Calu3 (cell line): ENCODE measurements around the gene SIL1. TPM values are rescaled to one million over a fixed set of nuclear protein-coding genes. Genes with fewer than 3 reads are reported as not detected.

ENCODE experiments used
- BruUV-seq: library from RNA; stranded (reverse); fragments of 400-500 nt; replicated peaks from 2 replicates; lab custom pipeline; 2021; lab: Mats Ljungman, UMichigan
- CTCF ChIA-PET: fragments of 300-600 bp; sonication (Branson Sonifier 250); formaldehyde crosslinking; loops from one replicate; lab custom pipeline; 2022; ENCODE audit warnings: antibody characterized with exemption; lab: Charles Lee
- DNase-seq: peaks from one replicate; pipeline ENCODE4 v3.0.0; 2022
- H3K27ac Mint-ChIP-seq: one replicate; pipeline ENCODE4 v1.8.0; 2022; ENCODE audit warnings: mixed read lengths; ENCODE audit not compliant: unreplicated experiment
- H3K27me3 Mint-ChIP-seq: one replicate; pipeline ENCODE4 v1.8.0; 2022; ENCODE audit warnings: mixed read lengths; ENCODE audit not compliant: unreplicated experiment
- H3K36me3 Mint-ChIP-seq: one replicate; pipeline ENCODE4 v1.8.0; 2022; ENCODE audit warnings: mild to moderate bottlenecking, moderate library complexity, mixed read lengths; ENCODE audit not compliant: insufficient read depth, unreplicated experiment
- H3K4me1 Mint-ChIP-seq: one replicate; pipeline ENCODE4 v1.8.0; 2022; ENCODE audit warnings: mild to moderate bottlenecking, low read depth, mixed read lengths; ENCODE audit not compliant: unreplicated experiment
- H3K4me3 Mint-ChIP-seq: one replicate; pipeline ENCODE4 v1.8.0; 2022; ENCODE audit warnings: mild to moderate bottlenecking, low read depth, moderate library complexity, mixed read lengths; ENCODE audit not compliant: unreplicated experiment
- H3K9me3 Mint-ChIP-seq: one replicate; pipeline ENCODE4 v1.8.0; 2022; ENCODE audit warnings: low read depth, mixed read lengths; ENCODE audit not compliant: unreplicated experiment
- intact Hi-C: fragments of 100-400 bp; cut with micrococcal nuclease; formaldehyde crosslinking; loops from one replicate; pipeline ENCODE4 v1.10.0; 2022; ENCODE audit not compliant: unreplicated experiment
- total RNA-seq: library from RNA; stranded (reverse); gene quantifications from 2 replicates; pipeline ENCODE4 v1.2.3, GENCODE V29; 2022
- TF ChIP-seq, protein P1 (sequence below): fragments of 200-600 bp; IDR thresholded peaks from one replicate; pipeline ENCODE4 v1.8.0; 2022; ENCODE audit warnings: antibody characterized with exemption; ENCODE audit not compliant: unreplicated experiment

The SIL1 gene
- total RNA-seq, 1 experiment from 2014 or later = 45.8 TPM

DNA sequence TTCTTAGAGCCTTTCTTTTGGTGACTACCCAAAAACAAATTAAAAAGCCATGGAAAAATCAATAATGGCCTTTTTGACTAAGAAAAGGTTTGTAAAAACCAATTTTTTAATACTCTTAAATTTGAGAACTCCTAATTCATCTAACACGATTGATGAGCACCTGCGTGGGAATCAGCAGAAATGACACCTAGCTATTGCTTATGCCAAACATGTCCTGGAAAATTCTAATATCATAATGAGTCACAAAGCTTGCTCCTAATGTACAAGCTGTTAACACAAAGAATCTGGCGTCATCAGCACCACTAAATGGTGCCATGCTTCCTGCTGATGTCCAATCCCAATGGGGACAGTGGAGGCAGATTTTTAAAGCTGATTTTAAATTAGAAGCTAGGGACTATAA lies 176.8 kb downstream of the SIL1 start:
- Mint-ChIP-seq H3K4me1 (peaks cover 2% of the 10 kb centered on the region), H3K36me3 (no peaks in the 10 kb centered on the region), H3K27me3 (no peaks in the 10 kb centered on the region), H3K9me3 (no peaks in the 10 kb centered on the region), H3K27ac (no peak overlapping the region), H3K4me3 (no peak overlapping the region)
- intact Hi-C loops = no loop called here
- CTCF ChIA-PET = interaction anchor here (0.6 kb wide), 1 partner anchor 864 kb away, joined by 5 read pairs; no protein-coding TSS in a partner anchor
- no TSS peak for BruUV-seq
- DNase-seq = no peak
- TF ChIP-seq, protein P1, sequence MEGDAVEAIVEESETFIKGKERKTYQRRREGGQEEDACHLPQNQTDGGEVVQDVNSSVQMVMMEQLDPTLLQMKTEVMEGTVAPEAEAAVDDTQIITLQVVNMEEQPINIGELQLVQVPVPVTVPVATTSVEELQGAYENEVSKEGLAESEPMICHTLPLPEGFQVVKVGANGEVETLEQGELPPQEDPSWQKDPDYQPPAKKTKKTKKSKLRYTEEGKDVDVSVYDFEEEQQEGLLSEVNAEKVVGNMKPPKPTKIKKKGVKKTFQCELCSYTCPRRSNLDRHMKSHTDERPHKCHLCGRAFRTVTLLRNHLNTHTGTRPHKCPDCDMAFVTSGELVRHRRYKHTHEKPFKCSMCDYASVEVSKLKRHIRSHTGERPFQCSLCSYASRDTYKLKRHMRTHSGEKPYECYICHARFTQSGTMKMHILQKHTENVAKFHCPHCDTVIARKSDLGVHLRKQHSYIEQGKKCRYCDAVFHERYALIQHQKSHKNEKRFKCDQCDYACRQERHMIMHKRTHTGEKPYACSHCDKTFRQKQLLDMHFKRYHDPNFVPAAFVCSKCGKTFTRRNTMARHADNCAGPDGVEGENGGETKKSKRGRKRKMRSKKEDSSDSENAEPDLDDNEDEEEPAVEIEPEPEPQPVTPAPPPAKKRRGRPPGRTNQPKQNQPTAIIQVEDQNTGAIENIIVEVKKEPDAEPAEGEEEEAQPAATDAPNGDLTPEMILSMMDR = no peak

- Mint-ChIP-seq H3K4me3 (no peak overlapping the region), H3K9me3 (peaks cover 3% of the 10 kb centered on the region), H3K27me3 (no peaks in the 10 kb centered on the region), H3K4me1 (peaks cover 16% of the 10 kb centered on the region), H3K36me3 (no peaks in the 10 kb centered on the region), H3K27ac (no peak overlapping the region)
- CTCF ChIA-PET = interaction anchor here (0.6 kb wide), 1 partner anchor 11 kb away, joined by 3 read pairs; no protein-coding TSS in a partner anchor
- TF ChIP-seq, protein P1 = no peak
- intact Hi-C loops = no loop called here
- no peak for DNase-seq
- BruUV-seq = no TSS peak
Measured at GRCh38 chr5:139019880-139020279, 178.3 kb downstream of the SIL1 start.

- no peak overlapping the region for H3K4me3 Mint-ChIP-seq
- CTCF ChIA-PET = interaction anchor here (0.6 kb wide), 1 partner anchor 12 kb away, joined by 3 read pairs; no protein-coding TSS in a partner anchor
- BruUV-seq = no TSS peak
- no peaks in the 10 kb centered on the region for H3K27me3 Mint-ChIP-seq
- H3K36me3 Mint-ChIP-seq = no peaks in the 10 kb centered on the region
- H3K9me3 Mint-ChIP-seq = peaks cover 3% of the 10 kb centered on the region
- TF ChIP-seq, protein P1 = no peak
- DNase-seq = no peak
- intact Hi-C loops = no loop called here
- peaks cover 22% of the 10 kb centered on the region for H3K4me1 Mint-ChIP-seq
- H3K27ac Mint-ChIP-seq = no peak overlapping the region
Measured at GRCh38 chr5:139019211-139019610, 179.0 kb downstream of the SIL1 start.

DNA sequence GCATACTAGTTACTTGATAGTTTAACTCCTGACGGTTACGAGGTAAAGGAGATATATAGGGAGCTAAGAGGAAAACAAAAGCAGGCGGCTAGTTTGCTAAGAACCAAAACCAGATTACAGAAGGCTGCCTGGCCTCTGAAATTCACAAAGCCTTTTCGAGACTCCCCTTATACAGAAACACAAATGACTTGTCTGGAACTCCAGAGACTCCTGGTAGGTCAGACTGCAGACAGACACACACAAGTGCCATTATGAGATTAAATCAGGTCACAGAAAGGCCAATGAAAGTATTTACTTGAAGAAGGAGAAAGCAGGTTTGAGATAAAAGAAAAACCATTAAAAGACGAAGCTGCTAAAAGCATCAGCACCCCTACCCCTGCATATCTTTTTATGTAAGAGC lies 180.5 kb downstream of the SIL1 start:
- CTCF ChIA-PET = no interaction called here
- Mint-ChIP-seq H3K27me3 (no peaks in the 10 kb centered on the region), H3K27ac (no peak overlapping the region), H3K4me1 (peaks cover 26% of the 10 kb centered on the region), H3K9me3 (peaks cover 3% of the 10 kb centered on the region), H3K4me3 (no peak overlapping the region), H3K36me3 (no peaks in the 10 kb centered on the region)
- DNase-seq = no peak
- TF ChIP-seq, protein P1 = no peak
- BruUV-seq = no TSS peak
- intact Hi-C loops = no loop called here
